Large intestine (tissue), 12 donors: ENCODE measurements around the gene OLFML2B. TPM values are rescaled to one million over a fixed set of nuclear protein-coding genes. Genes with fewer than 3 reads are reported as not detected.
"Not testable (repeated sequence)": the region's sequence is repeated elsewhere in the genome, so short reads cannot be mapped to it uniquely, and the experiment has no call there.

Source experiments
- DNase-seq, 2 donors: peaks; one replicate each; pipeline versions ENCODE4 v3.0.0 to v3.0.0-alpha.2; 2013
- H3K27ac ChIP-seq: one replicate; pipeline ENCODE4 v1.5.1; 2013; ENCODE audit warnings: low read length
- H3K27me3 ChIP-seq: 2 replicates; pipeline ENCODE4 v1.6.1; 2013; ENCODE audit warnings: low read length; ENCODE audit not compliant: control insufficient read depth, insufficient read depth
- H3K36me3 ChIP-seq: 2 replicates; pipeline ENCODE4 v1.6.1; 2013; ENCODE audit warnings: low read length; ENCODE audit not compliant: control insufficient read depth, insufficient read depth
- H3K4me1 ChIP-seq: one replicate; pipeline ENCODE4 v1.6.1; 2013; ENCODE audit warnings: low read length; ENCODE audit not compliant: control insufficient read depth, insufficient read depth
- H3K4me3 ChIP-seq: one replicate; pipeline ENCODE4 v1.5.1; 2013; ENCODE audit warnings: low read length
- H3K9me3 ChIP-seq: one replicate; pipeline ENCODE4 v1.6.1; 2013; ENCODE audit warnings: mild to moderate bottlenecking, low read depth, low read length, moderate library complexity; ENCODE audit not compliant: control insufficient read depth
- WGBS: methylation state at CpG from one replicate; pipeline ENCODE4 v1.1.5; 2013; ENCODE audit warnings: low lambda C conversion rate; ENCODE audit not compliant: insufficient coverage; 5-methylcytosine and 5-hydroxymethylcytosine counted together
- long read RNA-seq, 11 donors: transcript quantifications; one replicate each; lab custom pipeline, GENCODE V29; 2026
- polyA plus RNA-seq: library from polyadenylated mRNA; unstranded; fragments of 120-200 nt; gene quantifications from one replicate; pipeline ENCODE4 v1.2.1, GENCODE V29; 2013

Gene OLFML2B
- polyA plus RNA-seq, result 20.0 TPM
- long read RNA-seq, donor 1, partial matches to known transcripts, result 0 of 1 reads
- long read RNA-seq, donor 1, other reads (novel, unspliced or antisense), result 0 of 1 reads
- long read RNA-seq, donor 2, partial matches to known transcripts, result 0 of 2 reads
- long read RNA-seq, donor 2, other reads (novel, unspliced or antisense), result 0 of 2 reads
- long read RNA-seq, donor 3, result 0 reads
- long read RNA-seq, donor 4, result 0 reads
- long read RNA-seq, donor 5, partial matches to known transcripts, result 0 of 5 reads
- long read RNA-seq, donor 5, other reads (novel, unspliced or antisense), result 0 of 5 reads
- long read RNA-seq, donor 6, partial matches to known transcripts, result 0 of 4 reads
- long read RNA-seq, donor 6, other reads (novel, unspliced or antisense), result 0 of 4 reads
- long read RNA-seq, donor 7, partial matches to known transcripts, result 6 of 6 reads
- long read RNA-seq, donor 7, other reads (novel, unspliced or antisense), result 0 of 6 reads
- long read RNA-seq, donor 8, partial matches to known transcripts, result 0 of 3 reads
- long read RNA-seq, donor 8, other reads (novel, unspliced or antisense), result 0 of 3 reads
- long read RNA-seq, donor 9, partial matches to known transcripts, result 0 of 4 reads
- long read RNA-seq, donor 9, other reads (novel, unspliced or antisense), result 0 of 4 reads
- long read RNA-seq, donor 10, transcript OLFML2B-201 (8 exons, 3,160 nt), result major isoform, 5 of 6 reads
- long read RNA-seq, donor 10, partial matches to known transcripts, result 0 of 6 reads
- long read RNA-seq, donor 10, other reads (novel, unspliced or antisense), result 0 of 6 reads
- long read RNA-seq, donor 11, partial matches to known transcripts, result 0 of 4 reads
- long read RNA-seq, donor 11, other reads (novel, unspliced or antisense), result 0 of 4 reads

GRCh38 chr1:162023547-162024501 is at the start of gene OLFML2B:
Gene OLFML2B, minus strand, starts transcription at chr1:162023869. Its CDS starts 439 bp downstream, at chr1:162023430.
- DNase-seq, result peak; percentile 24 to 63
- Histone ChIP-seq H3K4me3 (peak within 1 kb of the TSS; percentile 60), H3K27ac (peak within 1 kb of the TSS; percentile 49), H3K4me1 (peaks cover 6% of the 10 kb centered on the region), H3K9me3 (no peaks in the 10 kb centered on the region), H3K36me3 (no peaks in the 10 kb centered on the region), H3K27me3 (peaks cover 54% of the 10 kb centered on the region)
- no CpG with 5 or more reads among the region's 85 CpGs for WGBS

- no CpG with 5 or more reads among the region's 3 CpGs for WGBS
- Histone ChIP-seq H3K9me3 (no peaks in the 10 kb centered on the region), H3K4me3 (no peak overlapping the region), H3K4me1 (peaks cover 12% of the 10 kb centered on the region), H3K27ac (no peak overlapping the region), H3K36me3 (no peaks in the 10 kb centered on the region), H3K27me3 (peaks cover 6% of the 10 kb centered on the region)
- no peak for DNase-seq
These were observed 49.1 kb upstream of the OLFML2B start for GRCh38 chr1:162072740-162073139.

GRCh38 chr1:162070825-162071224 is 47.2 kb upstream of the OLFML2B start:
- no peaks in the 10 kb centered on the region for H3K9me3 ChIP-seq
- peaks cover 6% of the 10 kb centered on the region for H3K27me3 ChIP-seq
- WGBS, result no CpG with 5 or more reads among the region's 7 CpGs
- peaks cover 12% of the 10 kb centered on the region for H3K4me1 ChIP-seq
- H3K36me3 ChIP-seq, result no peaks in the 10 kb centered on the region
- H3K27ac ChIP-seq, result no peak overlapping the region
- DNase-seq, result peak in 1 of 2 donors; percentile 21
- H3K4me3 ChIP-seq, result peak overlapping the region; percentile 68

GRCh38 chr1:162070094-162070748 is 46.6 kb upstream of the OLFML2B start:
- Histone ChIP-seq H3K36me3 (no peaks in the 10 kb centered on the region), H3K9me3 (no peaks in the 10 kb centered on the region), H3K4me3 (peak overlapping the region; percentile 68), H3K27me3 (peaks cover 6% of the 10 kb centered on the region), H3K4me1 (peaks cover 12% of the 10 kb centered on the region), H3K27ac (no peak overlapping the region)
- peak in 1 of 2 donors; percentile 60 for DNase-seq
- 0% methylated on average over 1 of the region's 29 CpGs for WGBS

- peak; percentile 81 to 93 for DNase-seq
- no CpG with 5 or more reads among the region's 95 CpGs for WGBS
- H3K36me3 ChIP-seq, result no peaks in the 10 kb centered on the region
- H3K27ac ChIP-seq, result peak within 1 kb of the TSS; percentile 71
- no peaks in the 10 kb centered on the region for H3K9me3 ChIP-seq
- H3K4me1 ChIP-seq, result peaks cover 12% of the 10 kb centered on the region
- H3K4me3 ChIP-seq, result peak within 1 kb of the TSS; percentile 68
- peaks cover 6% of the 10 kb centered on the region for H3K27me3 ChIP-seq
These were observed 45.8 kb upstream of the OLFML2B start, which contains the start of gene NOS1AP for GRCh38 chr1:162069334-162070093. Gene NOS1AP, plus strand, starts transcription at chr1:162069691. Its CDS starts 487 bp downstream, at chr1:162070178.

GRCh38 chr1:162068301-162068700 is 44.6 kb upstream of the OLFML2B start:
- WGBS, result 37% methylated on average over 2 of the region's 4 CpGs
- DNase-seq, result peak in 1 of 2 donors; percentile 66
- Histone ChIP-seq H3K9me3 (no peaks in the 10 kb centered on the region), H3K4me1 (peaks cover 12% of the 10 kb centered on the region), H3K36me3 (no peaks in the 10 kb centered on the region), H3K27ac (peak overlapping the region; percentile 71), H3K4me3 (no peak overlapping the region), H3K27me3 (peaks cover 6% of the 10 kb centered on the region)

- Histone ChIP-seq H3K27ac (no peak overlapping the region), H3K9me3 (no peaks in the 10 kb centered on the region), H3K36me3 (no peaks in the 10 kb centered on the region), H3K27me3 (peaks cover 6% of the 10 kb centered on the region), H3K4me3 (no peak overlapping the region), H3K4me1 (peaks cover 12% of the 10 kb centered on the region)
- DNase-seq, result no peak
- WGBS, result no CpG with 5 or more reads among the region's 1 CpG
These were observed 43.8 kb upstream of the OLFML2B start for GRCh38 chr1:162067466-162067865.

GRCh38 chr1:162066836-162067235 is 43.2 kb upstream of the OLFML2B start:
- not testable (repeated sequence) for H3K36me3 ChIP-seq, H3K27me3 ChIP-seq, H3K4me3 ChIP-seq, DNase-seq, H3K9me3 ChIP-seq, H3K27ac ChIP-seq
- WGBS, result no CpG with 5 or more reads among the region's 4 CpGs
- H3K4me1 ChIP-seq, result peaks cover 12% of the 10 kb centered on the region

- H3K27ac ChIP-seq, result no peak overlapping the region
- H3K36me3 ChIP-seq, result no peaks in the 10 kb centered on the region
- H3K4me3 ChIP-seq, result no peak overlapping the region
- H3K27me3 ChIP-seq, result no peaks in the 10 kb centered on the region
- DNase-seq, result no peak
- no peaks in the 10 kb centered on the region for H3K9me3 ChIP-seq
- WGBS, result no CpG with 5 or more reads among the region's 2 CpGs
- H3K4me1 ChIP-seq, result peaks cover 8% of the 10 kb centered on the region
These were observed 41.3 kb upstream of the OLFML2B start for GRCh38 chr1:162065016-162065415.
